ENCODE results near the gene SNX27. TPM values are rescaled to one million over a fixed set of nuclear protein-coding genes. Genes with fewer than 3 reads are reported as not detected.
A peak's percentile ranks its signal among the peaks of the same experiment; 100 is the strongest.

SNX27 gene
- total and polyA plus RNA-seq, 2 donors (not counting 3 experiments of a cell fraction or from before 2014, with no cell fraction given) = 8.1 to 24.9 TPM

DNA sequence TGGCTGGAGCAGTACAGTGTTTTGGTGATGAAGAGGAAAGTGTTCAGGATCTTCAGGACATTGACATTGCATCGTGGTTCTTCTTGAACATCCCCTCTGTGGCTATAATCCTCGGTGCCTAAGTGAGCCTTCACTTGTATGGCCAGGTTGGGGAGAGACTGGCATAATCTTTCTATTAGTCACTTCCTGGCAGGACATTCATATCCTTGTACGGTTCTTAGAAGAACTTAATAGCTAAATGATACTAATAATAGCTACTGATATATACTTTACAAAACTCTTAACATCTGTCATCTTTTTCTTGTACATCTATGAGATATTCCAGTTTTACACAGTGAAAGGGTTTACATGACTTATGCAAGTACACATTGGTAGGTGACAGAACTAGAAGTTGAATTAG is 69.0 kb downstream of the SNX27 start:
- Histone ChIP-seq H3K4me1 (ENCODE audit: control insufficient read depth, extremely low read depth, insufficient read depth, low read length) (peaks cover 25% of the 10 kb centered on the region), H3K9ac (replicated peaks; ENCODE audit: extremely low read depth, insufficient read depth, low read length) (peak overlapping the region; percentile 71), H3K27ac (ENCODE audit: insufficient read depth, low read depth, low read length) (peak overlapping the region; percentile 91), H3K9me1 (replicated peaks; ENCODE audit: control insufficient read depth, extremely low read depth, insufficient read depth, low read length) (no peaks in the 10 kb centered on the region), H3K79me2 (ENCODE audit: control insufficient read depth, insufficient read depth, low read length) (no peaks in the 10 kb centered on the region), H3K27me3 (ENCODE audit: control insufficient read depth in 2 of 2, insufficient read depth in 2 of 2, low read length in 2 of 2) (no peaks in the 10 kb centered on the region), H3K4me3 (replicated peaks in 1 of 3; ENCODE audit: insufficient read depth in 1 of 3, low read depth in 1 of 3, low read length in 3 of 3) (peak overlapping the region in 1 of 3 experiments; percentile 37), H2AFZ (ENCODE audit: low read depth, low read length) (no peak overlapping the region), H3K9me3 (replicated peaks; ENCODE audit: control insufficient read depth, insufficient read depth, low read length) (no peaks in the 10 kb centered on the region), H3K4me2 (ENCODE audit: insufficient read depth, low read length) (peak overlapping the region; percentile 92), H4K20me1 (replicated peaks; ENCODE audit: control insufficient read depth, extremely low read depth, insufficient read depth, low read length) (no peaks in the 10 kb centered on the region), H3K36me3 (ENCODE audit: control insufficient read depth in 2 of 2, extremely low read depth in 1 of 2, insufficient read depth in 2 of 2, low read length in 2 of 2) (no peaks in the 10 kb centered on the region)
- peak; percentile 88 for DNase-seq (ENCODE audit: low read depth, low spot score)
- dilution Hi-C loops (cut with MboI; ENCODE audit: extremely low pct_ligation_motif_present, low sequenced_read_pairs) = no loop called here
- CTCF ChIA-PET = interaction anchor here (0.7 to 1.9 kb wide), 7 partner anchors 8 to 321 kb away, joined by 3 to 13 read pairs (median 4); no protein-coding TSS in a partner anchor
- intact Hi-C loops (cut with micrococcal nuclease) = loop anchor here (2.0 kb wide), 1 partner anchor 70 kb away; no protein-coding TSS in a partner anchor
- FAIRE-seq = peak; percentile 93
- TF ChIP-seq JUN (IDR thresholded peaks at IDR 0.05; ENCODE audit: borderline replicate concordance, insufficient read depth, insufficient read length, low read depth) = peak; percentile 89
- TF ChIP-seq FOS (IDR thresholded peaks at IDR 0.05; ENCODE audit: borderline replicate concordance, insufficient read depth, low read length) = peak; percentile 62
- no peak for TF ChIP-seq EZH2 (IDR thresholded peaks at IDR 0.05; ENCODE audit: borderline replicate concordance, low read depth, low read length, severe bottlenecking)
- TF ChIP-seq POLR2A (IDR thresholded peaks at IDR 0.05; ENCODE audit: low read depth, low read length) = peak; percentile 36
- no peak for TF ChIP-seq GATA2 (IDR thresholded peaks at IDR 0.05; ENCODE audit: insufficient read depth, insufficient read length, low read depth, low read length)
- no peak for TF ChIP-seq MYC (IDR thresholded peaks at IDR 0.05; ENCODE audit: low read depth, low read length)
- TF ChIP-seq, protein P1, sequence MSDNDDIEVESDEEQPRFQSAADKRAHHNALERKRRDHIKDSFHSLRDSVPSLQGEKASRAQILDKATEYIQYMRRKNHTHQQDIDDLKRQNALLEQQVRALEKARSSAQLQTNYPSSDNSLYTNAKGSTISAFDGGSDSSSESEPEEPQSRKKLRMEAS (IDR thresholded peaks at IDR 0.05; ENCODE audit: insufficient read depth, insufficient read length) = no peak
- TF ChIP-seq CTCF (IDR thresholded peaks at IDR 0.05; ENCODE audit: extremely low read depth in 1 of 2, insufficient read depth in 1 of 2, low read depth in 1 of 2, low read length in 2 of 2) = no peak
- no peak for TF ChIP-seq POLR2AphosphoS5 (IDR thresholded peaks at IDR 0.05; ENCODE audit: insufficient read depth, low read depth, low read length)
- POLR2A ChIA-PET = interaction anchor here (0.7 kb wide), 1 partner anchor 27 kb away, joined by 3 read pairs; no protein-coding TSS in a partner anchor
- BruUV-seq (replicated peaks) = no TSS peak

Data from endothelial cell of umbilical vein (primary cell).